Central memory CD4-positive, alpha-beta T cell (primary cell): ENCODE measurements around the gene ZNF433.
"Not testable (repeated sequence)": the region's sequence is repeated elsewhere in the genome, so short reads cannot be mapped to it uniquely, and the experiment has no call there.

Experiments
- DNase-seq: peaks from one replicate; pipeline ENCODE4 v3.0.0; 2022
- total RNA-seq, 3 experiments: gene quantifications; one replicate each; lab custom pipeline; 2026; lab: John Stamatoyannopoulos, UW

Gene ZNF433
- total RNA-seq, result 0.65 to 1.7 (median 0.67) reads per million in 3 experiments

DNA sequence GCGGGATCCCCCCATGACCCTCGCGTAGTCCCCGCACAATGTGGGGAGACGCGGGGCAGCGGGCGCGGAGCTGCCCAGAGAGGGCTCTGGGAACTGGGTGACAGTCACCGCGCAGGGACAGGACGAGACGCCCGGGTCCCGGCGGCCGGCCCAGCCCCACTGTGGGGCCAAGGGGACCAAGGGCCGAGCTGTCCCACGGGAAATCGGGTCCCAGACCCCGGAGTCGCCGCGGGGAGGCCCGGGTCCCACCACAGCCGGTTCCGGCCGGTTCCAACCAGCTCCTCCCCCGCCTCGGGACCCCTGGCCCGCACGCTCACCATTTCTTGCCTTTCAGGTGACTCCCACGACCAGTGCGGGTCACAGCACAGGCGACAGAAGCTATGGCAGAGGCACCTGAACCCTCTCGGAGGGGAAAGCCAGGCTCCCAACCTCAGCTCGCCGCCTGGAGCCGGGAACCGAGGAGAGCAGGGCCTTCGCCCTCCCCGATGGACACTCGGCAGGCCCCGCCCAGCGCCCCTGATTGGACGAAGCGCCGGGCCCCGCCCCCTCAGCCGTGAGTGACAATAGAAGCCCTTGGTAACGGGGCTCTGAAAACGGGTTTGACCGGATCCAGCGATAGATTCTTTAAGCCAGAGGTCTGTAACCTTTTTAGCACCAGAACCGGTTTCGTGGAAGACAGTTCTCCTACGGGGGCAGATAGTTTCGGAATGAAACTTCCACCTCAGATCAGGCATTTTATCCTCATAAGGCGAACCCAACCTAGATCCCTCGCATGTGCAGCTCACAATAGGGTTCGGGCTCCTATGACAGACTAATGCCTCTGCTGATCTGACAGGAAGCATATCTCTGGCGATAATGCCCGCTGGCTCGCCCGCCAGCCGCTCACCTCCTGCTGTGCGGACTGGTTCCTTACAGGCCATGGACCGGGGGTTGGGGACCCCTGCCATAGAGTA lies at the start of gene ZNF433:
ZNF433 (minus strand) TSS at position 460 of the 953 bp plus-strand sequence; CDS start at position 320, 140 bp downstream.
- peak; percentile 20 for DNase-seq

DNA sequence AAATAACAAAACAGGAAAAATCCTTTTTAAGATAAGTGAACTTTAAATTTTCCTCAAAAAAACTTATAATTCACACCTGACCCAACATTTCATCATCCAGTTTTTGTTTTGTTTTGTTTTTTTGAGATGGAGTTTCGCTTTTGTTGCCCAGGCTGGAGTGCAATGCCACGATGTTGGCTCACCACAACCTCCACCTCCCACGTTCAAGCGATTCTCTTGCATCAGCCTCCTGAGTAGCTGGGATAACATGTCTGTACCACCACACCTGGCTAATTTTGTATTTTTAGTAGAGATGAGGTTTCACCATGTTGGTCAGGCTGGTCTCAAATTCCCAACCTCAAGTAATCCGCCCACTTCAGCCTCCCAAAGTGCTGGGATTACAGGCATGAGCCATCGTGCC lies 47.9 kb upstream of the ZNF433 start:
- not testable (repeated sequence) for DNase-seq

DNA sequence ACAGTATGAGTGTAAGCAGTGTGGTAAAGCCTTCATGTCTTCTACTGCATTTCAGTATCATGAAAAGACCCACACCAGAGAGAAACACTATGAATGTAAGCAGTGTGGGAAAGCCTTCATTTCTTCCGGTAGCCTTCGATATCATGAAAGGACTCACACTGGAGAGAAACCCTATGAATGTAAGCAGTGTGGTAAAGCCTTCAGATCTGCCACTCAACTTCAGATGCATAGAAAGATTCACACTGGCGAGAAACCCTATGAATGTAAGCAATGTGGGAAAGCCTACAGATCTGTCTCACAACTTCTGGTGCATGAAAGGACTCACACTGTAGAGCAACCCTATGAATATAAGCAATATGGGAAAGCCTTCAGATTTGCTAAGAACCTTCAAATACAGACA lies 41.9 kb upstream of the ZNF433 start:
- DNase-seq, result no peak

DNA sequence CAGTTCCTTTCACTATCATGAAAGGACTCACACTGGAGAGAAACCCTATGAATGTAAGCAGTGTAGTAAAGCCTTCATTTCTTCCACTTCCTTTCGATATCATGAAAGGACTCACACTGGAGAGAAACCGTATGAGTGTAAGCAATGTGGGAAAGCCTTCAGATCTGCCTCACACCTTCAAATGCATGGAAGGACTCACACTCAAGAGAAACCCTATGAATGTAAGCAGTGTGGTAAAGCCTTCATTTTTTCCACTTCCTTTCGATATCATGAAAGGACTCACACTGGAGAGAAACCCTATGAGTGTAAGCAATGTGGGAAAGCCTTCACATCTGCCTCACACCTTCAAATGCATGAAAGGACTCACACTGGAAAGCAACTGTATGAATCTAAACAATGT lies 40.9 kb upstream of the ZNF433 start:
- not testable (repeated sequence) for DNase-seq

DNA sequence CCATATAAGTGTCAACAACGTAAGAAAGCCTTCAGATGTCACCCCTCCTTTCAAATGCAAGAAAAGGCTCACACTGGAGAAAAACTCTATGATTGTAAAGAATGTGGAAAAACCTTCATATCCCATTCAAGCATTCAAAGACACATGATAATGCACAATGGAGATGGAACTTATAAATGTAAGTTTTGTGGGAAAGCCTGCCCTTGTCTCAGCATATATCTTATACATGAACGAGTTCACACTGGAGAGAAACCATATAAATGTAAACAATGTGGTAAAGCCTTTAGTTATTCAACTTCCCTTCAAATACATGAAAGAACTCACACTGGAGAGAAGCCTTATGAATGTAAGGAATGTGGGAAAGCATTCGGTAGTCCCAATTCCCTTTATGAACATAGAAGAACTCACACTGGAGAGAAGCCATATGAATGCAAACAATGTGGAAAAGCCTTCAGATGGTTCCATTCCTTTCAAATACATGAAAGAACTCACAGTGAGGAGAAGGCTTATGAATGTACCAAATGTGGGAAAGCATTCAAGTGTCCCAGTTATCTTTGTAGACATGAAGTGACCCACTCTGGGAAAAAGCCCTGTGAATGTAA lies 40.2 kb upstream of the ZNF433 start:
- DNase-seq, result no peak

DNA sequence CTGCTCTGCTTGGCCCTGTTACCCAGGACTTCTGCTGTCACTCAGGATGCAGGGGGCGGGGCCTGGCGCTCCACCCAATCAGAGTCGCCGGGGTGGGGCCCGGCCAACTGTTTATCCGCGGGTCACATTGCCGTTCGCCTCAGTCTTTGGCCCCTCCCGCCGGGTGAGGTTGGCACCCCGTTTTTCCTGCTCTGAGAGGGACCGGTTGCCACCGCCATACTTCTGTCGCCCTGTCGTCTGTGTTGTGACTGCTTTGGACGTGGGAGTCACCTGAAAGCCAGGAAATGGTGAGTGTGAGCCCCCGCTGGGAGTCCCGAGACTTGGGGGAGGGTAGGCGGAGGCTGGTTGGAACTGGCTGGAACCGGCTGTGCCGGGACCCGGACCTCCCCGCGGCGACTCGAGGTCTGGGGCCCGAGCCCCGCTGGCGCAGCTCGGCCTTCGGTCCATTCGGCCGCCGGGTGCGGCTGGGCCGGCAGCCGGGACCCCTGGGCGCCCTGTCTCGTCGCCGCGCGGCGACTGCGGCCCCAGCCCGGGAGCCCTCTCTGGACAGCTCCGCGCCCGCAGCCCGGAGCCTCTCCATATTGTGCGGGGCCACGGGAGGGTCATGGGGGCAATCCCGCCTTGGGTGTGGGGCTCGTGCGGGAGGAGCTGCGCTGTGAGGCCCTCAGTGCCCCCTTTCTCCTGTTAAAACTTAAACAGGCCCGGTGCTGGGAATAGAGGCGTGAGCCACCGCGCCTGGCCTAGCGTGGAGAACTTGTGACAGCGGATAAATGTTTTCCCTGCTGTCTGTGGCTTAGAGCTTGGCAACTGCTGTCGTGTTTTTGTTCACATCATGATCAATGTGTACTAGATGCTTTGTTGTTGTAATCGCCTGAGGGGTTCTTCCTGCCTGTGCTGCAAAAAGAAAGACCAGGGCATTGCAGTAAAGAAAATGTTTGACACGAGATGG lies 29.4 kb upstream of the ZNF433 start, which contains the start of gene ZNF844:
ZNF844 (plus strand) TSS at position 142 of the 949 bp plus-strand sequence; CDS start at position 285, 143 bp downstream.
- peak; percentile 43 for DNase-seq

DNA sequence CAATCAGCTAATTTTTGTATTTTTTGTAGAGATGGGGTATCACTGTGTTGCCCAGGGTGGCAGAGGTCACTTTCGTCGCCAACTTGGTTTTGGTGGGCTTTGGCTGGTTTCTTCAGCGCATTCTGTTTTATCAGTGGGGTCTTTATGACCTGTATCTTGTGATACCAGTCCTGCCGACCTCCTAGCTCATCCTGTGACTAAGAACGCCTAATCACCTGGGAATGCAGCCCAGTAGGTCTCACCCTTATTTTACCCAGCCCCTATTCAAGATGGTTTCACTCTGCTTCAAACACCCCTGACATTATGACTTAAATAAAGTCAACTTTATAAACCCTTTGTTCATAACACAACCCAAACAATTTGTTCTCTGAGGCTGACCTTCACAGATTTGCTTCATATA lies 20.3 kb upstream of the ZNF433 start:
- DNase-seq, result no peak

DNA sequence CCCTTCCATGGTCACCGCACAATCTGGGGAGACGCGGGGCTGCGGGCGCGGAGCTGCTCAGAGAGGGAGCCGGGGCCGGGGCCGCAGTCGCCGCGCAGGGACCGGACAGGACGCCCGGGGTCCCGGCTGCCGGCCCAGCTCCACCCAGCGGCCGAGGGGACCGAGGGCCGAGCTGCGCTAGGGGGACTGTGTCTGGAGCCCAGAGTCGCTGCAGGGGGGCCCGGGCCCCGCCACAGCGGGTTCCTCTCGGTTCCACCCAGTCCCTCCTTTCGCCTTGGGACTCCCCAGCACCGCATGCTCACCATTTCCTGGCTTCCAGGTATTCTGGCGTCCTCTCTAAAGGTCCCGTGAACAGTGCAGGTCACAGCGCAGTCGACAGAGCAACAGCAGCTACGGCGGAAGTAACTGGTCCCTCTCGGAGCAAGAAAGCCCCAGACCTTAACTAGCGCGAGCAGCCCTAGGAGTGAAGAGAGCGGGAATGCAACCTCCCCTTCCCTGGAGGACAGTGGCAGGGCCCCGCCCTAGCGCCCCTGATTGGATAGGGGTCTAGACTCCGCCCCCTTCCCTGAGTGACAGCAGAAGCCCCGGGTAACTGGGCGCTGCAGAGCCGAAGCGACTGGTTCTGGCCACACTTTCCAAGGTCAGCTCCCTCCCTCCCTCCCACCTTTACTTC lies 17.2 kb upstream of the ZNF433 start, which contains the start of gene ZNF878:
ZNF878 (minus strand) TSS at position 465 of the 673 bp plus-strand sequence; CDS start at position 305, 160 bp downstream.
- DNase-seq, result peak; percentile 19

DNA sequence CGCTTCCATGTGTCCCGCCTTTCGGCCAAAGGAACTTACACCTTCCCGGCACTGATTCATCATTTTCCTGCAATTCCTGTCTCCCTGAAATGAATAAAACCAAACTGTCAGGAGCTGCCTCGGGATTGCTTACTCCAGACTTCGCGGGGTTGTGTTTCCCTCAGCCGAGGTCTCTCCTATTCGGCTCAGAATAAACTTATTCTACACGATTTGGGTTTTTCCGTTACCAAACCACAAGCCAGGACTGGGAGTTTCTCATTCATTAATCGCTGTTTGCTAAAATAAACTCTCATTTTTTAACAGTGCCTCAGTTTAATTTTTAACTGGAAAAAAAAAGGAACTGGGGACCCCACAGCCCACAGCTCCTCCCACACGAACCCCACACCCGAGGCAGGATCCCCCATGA lies 16.6 kb upstream of the ZNF433 start:
- no peak for DNase-seq

DNA sequence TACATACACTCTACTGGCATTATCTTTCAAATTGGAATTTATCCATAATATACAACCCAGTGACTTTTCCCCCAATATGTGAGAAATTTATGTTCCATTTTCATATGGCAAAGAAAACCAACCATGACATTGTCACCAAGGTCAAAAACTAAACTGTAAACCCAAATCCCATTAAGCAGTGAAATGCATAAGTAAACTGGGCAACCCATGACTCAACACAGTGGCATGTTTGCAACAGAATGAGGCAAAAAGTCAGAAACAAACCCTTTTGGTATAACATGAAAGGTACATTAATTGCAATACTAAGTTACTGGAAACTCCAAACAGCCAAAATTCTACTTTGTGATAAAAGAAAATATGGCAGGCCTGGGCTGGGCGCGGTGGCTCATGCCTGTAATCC lies 12.4 kb upstream of the ZNF433 start:
- no peak for DNase-seq

DNA sequence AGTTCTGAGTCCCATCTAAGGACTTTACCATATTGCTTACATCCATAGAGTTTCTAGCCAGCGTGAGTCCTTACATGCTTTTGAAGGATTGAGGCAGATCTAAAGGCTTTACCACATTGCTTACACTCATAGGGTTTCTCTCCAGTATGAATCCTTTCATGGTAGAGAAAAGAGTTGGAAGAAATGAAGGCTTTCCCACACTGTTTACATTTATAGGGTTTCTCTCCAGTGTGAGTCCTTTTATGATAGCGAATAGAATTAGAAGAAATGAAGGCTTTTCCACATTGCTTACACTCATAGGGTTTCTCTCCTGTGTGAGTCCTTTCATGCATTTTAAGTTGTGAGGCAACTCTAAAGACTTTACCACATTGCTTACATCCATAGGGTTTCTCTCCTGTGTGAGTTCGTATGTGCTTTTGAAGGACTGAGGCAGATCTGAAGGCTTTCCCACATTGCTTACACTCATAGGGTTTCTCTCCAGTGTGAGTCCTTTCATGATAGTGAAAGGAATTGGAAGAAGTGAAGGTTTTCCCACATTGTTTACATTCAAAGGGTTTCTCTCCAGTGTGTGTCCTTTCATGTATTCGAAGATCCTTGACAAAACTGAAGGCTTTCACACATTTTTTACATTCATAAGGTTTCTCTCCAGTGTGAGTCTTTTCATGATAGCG lies 8.4 kb upstream of the ZNF433 start:
- no peak for DNase-seq

DNA sequence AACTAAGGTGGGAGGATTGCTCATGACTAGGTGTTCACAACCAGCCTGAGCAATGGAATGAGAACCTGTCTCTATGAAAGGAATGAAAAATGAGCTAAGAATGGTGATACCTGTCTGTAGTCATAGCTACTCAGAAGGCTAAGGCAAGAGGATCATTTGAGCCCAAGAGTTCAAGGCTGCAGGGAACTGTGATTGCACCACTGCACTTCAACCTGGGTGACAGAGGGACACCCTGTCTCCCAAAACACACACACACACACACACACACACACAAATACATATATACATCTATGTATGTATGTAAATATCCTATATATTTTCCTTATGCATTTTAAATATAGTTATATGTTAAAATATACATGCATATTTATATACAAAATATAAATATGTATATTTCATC lies 7.4 kb upstream of the ZNF433 start:
- no peak for DNase-seq

DNA sequence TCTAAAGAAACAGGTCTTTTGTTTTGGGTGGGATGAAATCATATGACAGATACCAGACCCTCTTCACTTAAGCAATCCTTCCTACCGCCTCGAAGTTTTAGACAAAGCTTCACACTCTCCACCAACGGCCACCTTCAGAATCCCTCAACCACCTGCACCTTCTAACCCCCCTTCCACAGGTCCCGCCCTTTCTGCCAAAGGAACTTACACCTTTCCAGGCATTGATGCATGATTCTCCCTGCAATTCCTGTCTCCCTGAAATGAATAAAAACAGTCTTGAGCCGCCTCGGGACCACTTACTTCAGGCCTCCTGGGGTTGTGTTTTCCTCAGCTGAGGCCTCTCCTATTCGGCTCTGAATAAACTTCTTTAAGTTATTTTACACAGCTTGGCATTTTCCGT lies 859 bp downstream of the ZNF433 start:
- no peak for DNase-seq

DNA sequence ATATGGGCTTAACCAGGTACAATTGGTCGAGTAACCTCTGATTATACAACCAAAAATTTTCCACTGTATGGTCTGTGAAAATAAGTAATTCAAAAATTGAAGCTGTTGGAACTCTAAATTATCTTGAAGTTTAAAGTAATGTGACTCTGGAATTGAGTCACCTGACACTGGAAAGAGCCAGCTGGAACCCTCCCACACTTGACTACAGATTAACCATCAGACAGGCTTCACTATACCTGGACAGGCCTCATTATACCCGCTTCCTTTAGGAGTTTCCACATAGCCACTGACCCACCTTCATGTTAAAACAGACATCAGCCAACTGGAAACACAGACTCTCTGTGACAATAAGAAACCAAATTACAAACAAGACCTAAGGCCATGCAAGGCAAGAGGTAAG lies 1.3 kb downstream of the ZNF433 start:
- DNase-seq, result no peak

DNA sequence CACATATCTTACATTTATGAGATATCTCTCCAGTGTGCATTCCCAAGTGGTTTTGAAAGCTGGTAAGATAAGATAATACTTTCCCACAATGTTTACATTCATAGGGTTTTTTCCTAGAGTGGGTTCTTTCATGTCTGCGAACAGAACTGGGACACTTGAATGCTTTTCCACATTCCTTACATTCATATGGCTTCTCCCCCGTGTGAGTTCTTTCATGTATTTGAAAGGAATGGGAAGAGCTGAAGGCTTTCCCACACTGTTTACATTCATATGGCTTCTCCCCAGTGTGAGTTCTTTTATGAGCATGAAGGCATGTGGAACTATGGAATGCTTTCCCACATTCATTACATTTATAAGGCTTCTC lies 19.7 kb downstream of the ZNF433 start:
- DNase-seq, result no peak

DNA sequence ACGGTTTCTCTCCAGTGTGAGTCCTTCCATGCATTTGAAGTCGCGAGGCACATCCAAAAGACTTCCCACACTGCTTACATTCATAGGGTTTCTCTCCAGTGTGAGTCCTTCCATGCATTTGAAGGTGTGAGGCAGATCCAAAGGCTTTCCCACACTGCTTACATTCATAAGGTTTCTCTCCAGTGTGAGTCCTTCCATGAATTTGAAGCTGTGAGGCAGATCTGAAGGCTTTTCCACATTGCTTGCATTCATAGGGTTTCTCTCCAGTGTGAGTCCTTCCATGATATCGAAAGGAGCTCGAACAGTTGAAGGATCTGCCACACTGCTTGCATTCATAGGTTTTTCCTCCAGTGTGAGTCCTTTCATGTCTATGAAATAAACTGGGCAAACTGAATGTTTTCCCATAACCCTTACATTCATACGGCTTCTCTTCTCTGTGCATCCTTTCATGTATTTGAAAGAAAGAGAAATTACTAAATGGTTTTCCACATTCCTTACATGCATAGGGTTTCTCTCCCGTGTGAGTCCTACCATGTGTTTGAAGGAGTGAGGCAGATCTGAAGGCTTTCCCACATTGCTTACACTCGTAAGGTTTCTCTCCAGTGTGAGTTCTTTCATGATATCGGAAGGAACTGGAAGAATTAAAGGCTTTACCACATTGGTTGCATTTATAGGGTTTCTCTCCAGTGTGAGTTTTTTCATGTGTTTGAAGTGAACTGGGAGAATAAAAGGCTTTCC lies 20.3 kb downstream of the ZNF433 start:
- DNase-seq, result no peak

DNA sequence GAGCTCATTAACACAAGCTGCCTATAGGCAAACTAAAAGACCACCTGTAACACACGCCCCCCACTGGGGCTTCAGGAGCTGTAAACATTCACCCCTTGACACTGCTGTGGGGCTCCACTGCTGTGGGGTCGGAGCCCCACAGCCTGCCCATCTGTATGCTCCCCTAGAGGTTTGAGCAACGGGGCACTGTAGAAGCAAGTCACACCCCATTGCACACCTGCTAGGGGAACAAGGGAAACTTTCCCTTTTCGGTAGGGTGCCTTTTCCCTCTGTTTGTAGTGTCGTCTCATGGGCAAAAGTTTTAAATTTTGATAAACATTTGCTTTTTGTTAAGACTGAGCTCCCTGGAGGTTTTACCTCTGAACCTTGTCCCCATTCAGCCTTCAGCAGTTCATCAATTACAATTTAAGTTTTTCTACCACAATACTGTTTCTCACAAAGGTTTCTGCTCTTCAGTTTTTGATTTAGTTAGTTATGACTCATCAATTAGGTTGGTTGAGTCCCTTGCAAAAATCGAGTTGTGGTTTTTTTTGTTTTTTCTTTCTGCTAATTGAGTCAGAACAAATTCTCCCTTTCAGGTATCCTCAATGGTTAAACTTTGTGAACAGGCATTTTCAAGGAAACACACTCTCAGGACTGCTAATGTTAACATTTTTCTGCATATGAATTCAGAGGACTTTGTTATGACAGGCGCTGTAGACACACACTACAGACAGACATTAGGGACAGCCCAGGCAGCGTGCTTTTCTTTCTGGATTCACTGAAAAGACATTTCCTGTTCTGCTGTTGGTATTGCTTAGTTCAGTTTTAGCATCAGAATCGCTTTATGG lies 35.1 kb downstream of the ZNF433 start:
- DNase-seq, result no peak

DNA sequence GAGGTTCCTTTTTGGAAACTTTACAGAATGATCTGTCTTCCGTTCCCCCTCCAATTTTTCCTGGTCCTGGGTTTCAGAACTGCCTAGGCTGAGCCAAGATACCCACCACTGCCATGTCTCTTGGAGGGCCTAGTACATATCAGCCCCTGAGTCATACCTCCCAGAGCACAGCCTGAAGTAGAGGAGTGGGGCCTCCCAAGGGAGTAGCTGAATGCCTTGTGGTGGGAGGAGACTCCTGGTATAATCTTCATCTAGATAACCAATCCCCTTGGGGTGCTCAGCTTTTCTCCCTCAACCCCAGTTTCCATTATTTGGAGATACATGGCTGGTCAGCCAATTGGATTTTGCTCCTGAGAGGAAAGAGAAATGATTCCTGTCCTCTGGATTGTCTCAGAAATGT lies 40.3 kb downstream of the ZNF433 start:
- DNase-seq, result no peak

DNA sequence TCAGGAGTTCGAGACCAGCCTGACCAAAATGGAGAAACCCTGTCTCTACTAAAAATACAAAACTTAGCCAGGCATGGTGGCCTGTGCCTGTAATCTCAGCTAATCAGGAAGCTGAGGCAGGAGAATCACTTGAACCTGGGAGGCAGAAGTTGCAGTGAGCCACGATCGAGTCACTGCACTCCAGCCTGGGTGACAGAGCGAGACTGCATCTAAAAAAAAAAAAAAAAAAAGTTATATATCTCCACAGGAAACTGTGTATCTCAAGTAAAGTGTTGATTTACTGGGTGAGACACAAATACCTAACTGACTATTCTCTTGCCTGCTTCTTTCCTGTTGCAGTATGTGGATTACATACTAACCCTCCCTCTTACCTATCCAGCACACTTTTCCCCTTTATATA lies 43.6 kb downstream of the ZNF433 start:
- not testable (repeated sequence) for DNase-seq

DNA sequence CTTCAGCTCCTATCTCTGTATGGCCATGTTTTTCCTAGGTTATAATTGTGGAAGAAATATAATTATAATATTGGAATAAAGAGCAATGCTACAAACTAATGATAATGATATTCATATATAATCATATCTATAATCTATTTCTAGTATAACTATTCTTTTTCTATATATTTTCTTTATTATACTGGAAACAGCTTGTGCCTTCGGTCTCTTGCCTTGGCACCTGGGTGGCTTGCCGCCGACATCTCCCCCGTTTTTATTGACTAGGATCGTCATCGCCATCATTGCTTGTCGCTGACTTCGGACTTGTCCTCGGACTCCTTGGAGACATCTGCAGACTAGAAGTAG lies 46.4 kb downstream of the ZNF433 start:
- DNase-seq, result no peak
